Middle frontal gyrus (tissue), 1 donor: Measurements from ENCODE around the gene DUOXA2.
"Not testable (repeated sequence)": the region's sequence is repeated elsewhere in the genome, so short reads cannot be mapped to it uniquely, and the experiment has no call there.

Source experiments
- DNase-seq: peaks from one replicate; pipeline ENCODE4 v3.0.0-alpha.2; 2015; ENCODE audit warnings: low spot score; ENCODE audit errors: extremely low spot score

DUOXA2 gene

DNA sequence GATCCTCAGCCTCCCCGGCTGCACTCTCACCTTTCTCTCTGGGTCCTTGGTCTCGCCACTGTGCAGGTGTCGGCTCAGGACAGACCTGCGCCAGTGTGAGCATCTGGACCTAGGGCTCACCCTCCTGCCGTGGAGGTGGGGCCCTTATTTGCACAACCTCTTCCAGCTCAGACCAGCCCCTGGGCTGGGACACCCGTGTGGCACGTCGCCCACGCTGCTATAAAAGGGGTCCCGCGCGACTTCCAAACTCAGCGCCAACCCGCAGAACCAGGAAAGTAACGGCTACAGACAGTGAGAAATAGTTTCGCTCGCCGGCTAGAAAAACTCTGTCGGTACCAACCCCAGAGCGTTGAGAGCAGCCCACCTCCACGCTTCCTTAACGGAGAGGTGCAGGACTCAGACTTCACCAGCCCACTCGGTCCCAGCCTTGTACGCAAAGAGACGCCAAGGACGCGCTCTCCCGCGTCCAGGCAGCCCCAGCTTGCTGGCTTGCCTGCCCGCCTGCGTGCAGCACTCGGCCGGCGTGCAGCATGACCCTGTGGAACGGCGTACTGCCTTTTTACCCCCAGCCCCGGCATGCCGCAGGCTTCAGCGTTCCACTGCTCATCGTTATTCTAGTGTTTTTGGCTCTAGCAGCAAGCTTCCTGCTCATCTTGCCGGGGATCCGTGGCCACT lies at the start of gene DUOXA2, which contains the start of gene DUOX2:
DUOXA2 (plus strand) TSS at position 251 of the 675 bp plus-strand sequence; CDS start at position 531, 280 bp downstream.
DUOX2 (minus strand) TSS at position 97 of the 675 bp plus-strand sequence. CDS start 761 bp downstream, outside the sequence.
- no peak for DNase-seq

DNA sequence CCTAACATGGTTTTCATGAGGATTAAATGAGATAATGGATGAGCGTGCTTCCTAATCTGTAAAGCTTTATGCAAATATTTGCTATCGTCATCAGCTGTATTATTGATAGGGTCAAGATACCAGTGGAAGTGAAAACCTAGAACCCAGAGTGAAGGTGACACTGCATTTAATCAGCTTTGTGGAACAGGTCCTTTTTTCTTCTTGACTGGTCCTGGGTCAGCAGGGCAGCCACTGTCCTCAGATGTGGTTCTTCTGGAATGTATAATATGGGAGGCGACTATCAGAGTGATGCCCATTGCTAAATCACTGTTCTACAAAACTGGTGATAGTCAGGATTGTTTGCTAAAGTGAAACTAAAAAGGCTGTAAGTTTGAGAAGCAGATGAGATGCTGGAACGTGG lies 49.7 kb upstream of the DUOXA2 start:
- no peak for DNase-seq

DNA sequence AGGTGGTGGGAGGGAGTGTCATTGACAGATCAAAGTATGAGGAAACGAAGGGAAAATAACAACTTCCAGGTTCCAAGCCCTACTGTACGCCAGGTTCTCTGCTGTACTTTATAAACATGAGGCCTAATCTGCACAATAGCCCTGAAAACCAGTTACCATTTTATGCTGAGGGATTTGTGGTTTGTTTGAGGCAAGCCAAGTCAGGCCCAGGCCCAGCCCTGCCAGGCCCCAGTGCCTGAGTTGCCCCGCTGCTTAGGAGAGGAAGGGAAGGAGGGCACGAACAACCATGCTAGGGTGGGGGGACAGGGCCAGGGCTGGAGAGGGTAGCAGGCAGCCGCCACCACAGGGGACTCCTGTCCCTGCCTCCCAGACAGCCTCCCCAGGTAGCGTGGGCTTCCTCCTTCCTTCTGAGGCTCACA lies 44.2 kb upstream of the DUOXA2 start:
- not testable (repeated sequence) for DNase-seq

DNA sequence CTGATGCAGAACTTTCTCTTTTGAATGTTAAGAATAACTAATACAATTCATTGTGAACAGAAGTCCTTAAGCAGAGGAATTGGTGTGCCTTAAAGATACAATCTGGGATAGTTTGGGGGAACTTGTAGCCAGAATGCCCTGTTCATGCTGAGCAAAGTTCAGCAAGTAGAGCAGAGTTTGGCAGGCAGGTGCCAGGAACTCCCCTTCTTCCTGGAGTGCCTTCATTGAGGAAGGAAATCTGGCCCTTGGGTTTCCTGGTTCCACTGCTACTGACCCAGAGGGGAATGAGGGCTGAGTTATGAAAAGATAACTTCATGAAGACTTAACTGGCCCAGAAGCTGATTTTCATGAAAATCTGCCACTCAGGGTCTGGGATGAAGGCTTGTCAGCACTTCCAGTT lies 40.5 kb upstream of the DUOXA2 start:
- not testable (repeated sequence) for DNase-seq

DNA sequence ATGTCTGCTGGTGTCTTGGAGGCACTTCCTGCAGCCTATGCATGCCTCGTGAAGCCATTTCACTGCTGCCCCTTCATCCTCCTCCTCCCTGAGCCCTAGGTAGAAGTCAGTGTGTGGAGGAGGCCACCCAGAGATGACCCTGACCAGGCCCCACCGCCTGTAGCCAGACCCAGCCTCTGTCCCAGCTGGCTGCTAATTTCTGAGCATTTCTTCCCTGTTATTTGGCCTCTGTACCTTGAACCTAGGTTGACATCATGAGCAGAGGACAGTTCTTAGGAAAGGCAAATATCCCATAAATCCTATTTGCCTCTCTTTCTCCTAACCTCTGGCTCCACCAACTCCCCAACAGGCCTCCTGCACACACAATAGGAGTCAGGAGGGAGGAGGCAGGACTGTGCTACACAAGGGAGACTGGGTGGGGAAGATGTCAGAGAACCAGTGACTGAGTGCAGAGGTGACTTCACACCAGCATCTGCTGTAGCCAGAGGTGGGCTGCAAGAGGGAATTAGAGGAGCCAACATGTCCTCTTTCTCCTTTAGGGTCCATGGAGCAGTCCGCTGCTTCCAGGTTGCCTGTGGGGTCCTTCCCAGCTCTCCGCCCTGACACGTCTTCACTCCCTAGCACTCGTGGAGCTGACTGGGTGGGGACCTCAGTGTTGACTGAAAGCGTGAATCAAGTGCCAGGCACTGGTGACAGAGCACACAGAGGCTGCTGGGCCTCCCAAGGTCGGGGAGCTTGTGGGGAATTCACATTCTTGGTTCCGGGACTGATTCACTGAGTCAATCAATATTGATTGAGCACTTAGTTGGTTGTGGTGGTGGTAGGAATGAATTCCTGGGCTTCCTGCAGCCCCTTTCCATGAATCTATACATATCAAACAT lies 38.4 kb upstream of the DUOXA2 start:
- not testable (repeated sequence) for DNase-seq

DNA sequence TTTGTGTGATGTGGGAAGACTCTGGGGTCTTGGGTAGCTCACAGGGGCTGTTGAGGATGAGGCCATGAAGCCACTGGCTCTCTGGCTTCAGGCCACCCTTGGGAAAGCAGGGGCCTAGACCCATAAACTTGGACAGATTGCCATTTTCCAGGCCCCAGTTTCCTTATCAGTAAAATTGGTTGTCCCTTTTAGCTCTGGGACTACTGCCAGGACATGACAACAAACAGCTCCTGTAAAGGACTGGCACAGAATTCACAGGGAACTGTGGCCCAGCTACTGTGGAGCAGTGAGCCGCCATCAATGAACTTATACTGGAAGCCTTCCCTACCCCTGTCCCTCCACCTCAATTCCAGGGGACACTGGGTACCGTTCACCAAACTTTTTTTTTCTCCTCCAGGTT lies 36.7 kb upstream of the DUOXA2 start:
- DNase-seq, result not testable (repeated sequence)

DNA sequence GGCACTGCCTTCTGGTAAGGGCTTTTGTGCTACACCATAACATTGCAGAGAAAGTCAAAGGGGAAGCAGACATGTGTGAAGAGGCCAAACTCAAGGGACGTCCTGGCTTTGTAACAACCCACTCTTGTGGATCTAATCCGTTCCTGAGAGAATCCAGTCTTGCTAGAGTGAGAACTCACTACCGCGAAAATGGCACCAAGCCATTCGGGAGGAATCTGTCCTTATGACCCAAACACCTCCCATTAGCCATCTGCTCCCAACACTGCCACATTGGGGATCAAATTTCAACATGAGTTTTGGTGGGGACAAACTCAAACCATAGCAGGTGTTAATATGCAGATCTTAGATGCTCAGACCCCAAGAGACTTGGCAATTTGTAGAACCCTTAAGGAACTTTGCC lies 34.9 kb upstream of the DUOXA2 start:
- not testable (repeated sequence) for DNase-seq

DNA sequence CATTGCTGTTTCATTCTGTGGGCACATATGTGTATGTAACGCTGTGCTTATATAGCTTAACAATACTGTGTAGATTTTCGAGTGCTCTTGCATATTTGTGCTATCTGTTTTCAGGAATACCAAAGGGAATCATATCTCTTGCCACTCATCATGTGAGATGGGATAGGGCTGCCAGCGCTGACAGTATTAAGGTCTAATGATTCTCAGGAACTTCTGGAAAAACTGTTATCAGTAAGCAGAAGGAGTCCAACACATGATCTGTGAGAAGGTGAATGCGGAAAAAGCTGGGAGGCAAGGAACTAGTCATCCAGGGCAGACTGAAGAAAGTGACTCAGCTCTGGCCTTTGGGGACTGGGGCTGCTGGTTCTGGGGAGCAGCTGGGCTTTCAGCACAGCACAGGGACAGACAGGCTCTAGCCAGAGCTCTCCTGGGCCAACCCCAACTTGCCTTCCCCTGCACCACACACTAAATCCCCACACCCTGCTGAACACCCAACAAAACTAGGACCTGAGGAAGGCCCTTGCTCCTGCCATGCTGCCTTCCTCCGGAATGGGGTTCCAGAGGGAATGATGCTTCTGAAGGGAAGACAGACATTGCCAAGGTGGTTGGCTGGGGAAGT lies 34.4 kb upstream of the DUOXA2 start:
- DNase-seq, result not testable (repeated sequence)

DNA sequence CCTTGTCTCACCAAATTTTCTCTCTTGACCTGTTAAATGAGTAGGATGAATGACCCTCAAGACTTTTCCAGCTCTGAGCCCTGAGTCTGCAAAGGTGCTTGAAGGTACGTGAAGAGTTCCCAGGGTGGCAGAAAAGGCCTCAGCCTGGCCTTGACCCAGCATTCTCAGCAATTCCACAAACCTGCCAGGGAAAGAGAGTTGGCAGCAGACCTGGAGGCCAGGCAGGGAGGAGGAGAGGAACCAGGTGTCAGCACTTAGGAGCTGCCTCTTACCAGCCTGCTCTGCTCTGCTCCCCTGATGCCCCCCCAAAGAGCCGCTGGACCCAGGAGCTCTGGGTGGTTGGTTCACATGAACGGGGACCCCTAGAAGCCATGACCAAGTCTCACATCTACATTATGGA lies 33.5 kb upstream of the DUOXA2 start:
- DNase-seq, result not testable (repeated sequence)

DNA sequence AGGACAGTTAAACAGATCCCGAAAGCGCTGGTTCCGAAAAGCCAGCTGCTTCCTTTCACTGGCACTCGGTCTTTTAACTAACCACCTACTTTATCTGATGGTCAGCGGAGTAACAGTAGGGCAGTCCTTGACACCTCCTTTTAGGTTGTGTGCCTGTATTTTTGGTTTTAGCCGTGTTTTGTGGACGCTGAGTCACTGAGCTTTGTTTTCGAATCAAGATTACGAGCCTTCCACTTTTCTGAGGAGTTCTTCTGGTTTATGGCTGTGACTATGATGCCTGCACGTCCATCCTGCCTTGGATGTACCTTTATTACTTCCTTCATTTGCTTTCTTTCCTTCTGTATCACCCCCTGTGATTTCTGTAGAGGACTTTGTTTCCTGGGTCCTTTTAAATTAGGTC lies 31.7 kb upstream of the DUOXA2 start:
- DNase-seq, result not testable (repeated sequence)

DNA sequence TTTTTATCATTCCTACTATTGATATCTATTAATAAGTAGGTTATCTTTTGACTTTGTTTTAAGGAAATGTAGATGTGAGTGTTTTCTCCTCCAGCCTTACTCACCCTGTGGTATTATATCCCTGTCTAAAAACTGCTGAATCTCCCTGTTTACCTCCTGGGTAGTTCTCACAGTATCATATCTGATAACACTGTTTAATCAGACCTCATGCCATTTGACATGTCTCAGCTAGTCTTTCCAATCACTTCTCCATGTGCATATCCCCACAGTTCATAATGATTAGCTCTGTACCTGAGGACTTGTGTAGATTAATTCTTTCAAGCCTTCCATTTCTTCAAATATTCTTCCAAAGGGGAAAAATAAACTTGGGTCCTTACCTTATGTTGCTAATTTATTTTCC lies 30.9 kb upstream of the DUOXA2 start:
- no peak for DNase-seq

DNA sequence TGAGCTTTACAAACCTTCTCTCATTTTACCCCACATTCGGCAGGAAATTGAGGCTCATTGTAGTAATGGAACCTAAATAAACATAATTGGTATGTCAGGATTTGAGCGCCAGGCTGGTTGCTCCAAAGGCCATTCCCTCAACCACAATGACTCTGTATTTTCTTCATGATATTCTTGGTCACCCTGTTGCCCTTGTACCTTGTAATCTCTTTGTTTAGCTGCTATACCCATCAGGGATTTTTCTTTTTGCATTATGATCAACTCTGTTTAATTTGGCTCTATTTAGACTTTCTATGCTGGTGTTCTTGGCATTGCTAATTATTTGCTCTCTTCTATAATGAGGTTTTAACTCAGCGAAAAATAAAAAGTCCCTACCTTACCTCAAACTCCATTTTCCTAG lies 30.0 kb upstream of the DUOXA2 start:
- DNase-seq, result no peak

DNA sequence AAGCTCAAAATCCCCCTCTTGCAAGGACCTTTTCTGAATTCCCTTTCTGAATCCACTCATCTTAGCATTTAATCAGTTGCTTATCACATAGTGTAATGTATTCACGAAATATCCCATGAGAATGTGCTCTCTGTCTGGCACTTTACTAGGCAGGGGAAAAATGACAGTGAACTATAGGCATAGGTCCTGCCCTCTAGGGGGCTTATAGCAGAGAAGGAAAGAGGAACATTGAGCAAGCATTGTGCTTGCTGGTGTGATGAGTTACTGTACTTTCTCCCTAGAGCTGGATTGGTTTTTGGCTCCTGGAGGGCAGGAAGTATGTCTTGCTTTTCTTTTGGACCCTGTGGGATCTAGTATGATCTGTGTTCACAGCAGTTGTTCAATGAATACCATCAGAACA lies 26.6 kb upstream of the DUOXA2 start:
- no peak for DNase-seq

DNA sequence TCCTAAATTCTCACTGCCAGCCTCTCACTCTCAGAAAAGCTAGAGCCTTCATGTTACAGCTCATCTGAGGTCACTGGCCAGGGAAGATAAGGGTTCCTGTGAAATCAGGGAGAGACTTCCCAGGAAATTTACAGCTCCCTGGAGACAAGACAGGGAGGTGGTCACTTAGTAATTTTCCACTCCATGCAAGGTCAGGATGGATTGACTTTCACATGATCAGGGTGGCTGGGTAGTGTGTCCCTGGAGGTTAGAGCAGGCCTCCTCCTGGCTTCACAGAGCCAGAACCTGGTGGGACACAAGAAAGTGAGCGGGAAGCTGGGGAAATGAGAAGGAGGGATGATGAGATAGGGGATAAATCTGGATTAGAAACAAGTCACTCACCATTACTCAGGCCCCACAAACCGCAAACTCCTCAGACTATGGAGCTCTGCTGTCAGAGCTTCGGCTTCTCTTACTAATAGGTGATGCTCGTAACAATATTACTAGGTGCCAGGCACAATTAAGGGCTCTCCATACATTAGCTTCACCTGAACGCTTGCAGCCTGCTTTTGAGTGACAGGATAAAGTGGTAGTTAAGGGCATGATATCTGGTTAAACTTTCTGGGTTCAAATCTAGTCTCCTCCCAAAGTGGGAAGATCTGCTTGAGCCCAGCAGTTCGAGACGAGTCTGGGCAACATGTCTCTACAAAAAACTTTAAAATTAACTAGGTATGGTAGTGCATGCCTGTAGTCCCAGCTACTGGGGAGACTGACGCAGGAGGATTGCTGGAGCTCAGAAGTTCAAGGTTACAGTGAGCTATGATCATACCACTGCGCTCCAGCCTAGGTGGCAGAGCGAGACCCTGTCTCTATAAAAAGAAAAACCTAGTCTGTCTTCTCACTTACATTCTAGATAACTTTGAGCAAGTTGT lies 25.1 kb upstream of the DUOXA2 start:
- DNase-seq, result no peak

DNA sequence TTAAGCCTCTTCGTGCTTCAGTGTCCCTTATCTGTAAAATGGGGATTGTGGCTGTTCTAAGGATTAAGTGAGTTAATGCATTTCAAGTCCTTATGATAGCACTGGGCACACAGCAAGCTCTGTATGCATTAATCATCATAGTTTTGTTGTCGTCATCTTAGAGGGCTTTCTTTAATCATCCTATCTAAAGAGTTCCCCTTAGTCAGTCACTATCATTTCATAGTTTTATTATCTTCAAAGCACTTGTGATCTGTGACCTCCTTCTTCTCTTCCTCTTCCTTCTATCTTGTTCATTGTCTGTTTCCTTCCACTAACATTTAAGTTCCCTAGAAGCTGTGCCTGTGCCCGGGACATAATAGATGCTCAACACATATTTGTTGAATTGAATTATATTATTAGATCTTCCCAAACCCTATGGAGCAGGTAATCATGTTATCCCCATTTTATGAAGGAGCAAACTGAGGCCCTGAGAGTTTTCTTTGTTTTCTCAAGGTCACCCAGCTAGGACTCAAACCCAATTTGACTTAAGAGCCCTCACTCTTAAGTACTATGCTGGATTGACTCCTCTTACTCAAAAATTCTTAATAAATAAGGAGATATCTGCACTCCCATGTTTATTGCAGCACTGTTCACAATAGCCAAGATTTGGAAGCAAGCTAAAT lies 24.3 kb upstream of the DUOXA2 start:
- no peak for DNase-seq

DNA sequence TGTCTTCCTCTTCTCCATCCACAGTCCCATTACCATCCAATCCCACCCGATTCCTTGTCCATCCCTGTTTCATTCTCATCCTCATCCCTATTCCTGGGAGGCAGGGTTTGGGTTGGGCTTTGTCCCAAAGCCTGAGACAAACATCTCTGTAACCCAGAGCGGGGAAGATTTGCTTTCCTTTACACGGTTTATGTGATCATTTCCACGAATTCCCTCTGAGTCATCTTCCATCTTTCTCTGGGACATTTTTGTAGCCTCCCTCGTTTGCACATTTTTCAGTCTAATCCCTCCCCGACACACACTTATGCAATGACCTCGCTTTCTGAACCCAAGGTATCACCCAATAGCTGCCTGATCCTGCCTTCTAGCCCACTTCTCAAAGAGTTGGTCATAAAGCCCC lies 23.0 kb upstream of the DUOXA2 start:
- DNase-seq, result no peak

DNA sequence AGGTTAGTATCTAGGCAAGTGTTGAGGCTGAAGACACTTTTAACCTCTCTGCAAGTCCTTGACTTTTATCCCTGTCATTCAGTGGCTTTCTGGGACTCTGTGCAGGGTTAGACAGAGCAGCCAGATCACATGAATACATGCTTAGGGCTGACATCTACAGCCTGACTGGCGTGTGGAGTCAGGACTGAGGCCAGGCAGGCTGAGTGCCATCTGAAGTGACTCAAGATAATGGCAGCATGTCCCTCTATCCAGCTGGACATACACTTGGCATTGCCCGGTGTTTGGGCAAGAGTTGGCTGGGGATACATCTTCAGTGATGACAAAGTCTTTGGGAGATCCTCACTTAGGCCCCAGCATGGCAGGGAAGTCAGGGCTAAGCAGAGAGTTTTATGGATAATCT lies 22.6 kb upstream of the DUOXA2 start:
- no peak for DNase-seq

DNA sequence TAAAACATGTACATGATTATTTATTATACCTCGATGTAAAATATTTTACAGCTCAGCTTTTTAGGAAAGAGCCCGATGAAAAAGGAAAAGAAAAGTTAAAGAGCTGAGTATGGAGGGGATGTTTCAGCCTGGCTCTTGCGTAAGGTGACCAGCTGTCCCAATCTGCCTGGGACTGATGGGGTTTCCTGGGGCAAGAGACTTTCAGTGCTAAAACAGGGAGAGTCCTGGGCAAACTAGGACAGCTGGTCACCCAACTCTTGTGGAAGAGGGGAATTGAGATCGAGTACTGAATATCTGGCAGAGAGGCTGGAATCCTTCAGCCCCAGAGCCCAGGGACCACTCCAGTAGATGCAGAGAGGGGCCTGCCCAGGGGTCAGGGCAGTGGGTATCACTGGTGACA lies 21.1 kb upstream of the DUOXA2 start:
- no peak for DNase-seq

DNA sequence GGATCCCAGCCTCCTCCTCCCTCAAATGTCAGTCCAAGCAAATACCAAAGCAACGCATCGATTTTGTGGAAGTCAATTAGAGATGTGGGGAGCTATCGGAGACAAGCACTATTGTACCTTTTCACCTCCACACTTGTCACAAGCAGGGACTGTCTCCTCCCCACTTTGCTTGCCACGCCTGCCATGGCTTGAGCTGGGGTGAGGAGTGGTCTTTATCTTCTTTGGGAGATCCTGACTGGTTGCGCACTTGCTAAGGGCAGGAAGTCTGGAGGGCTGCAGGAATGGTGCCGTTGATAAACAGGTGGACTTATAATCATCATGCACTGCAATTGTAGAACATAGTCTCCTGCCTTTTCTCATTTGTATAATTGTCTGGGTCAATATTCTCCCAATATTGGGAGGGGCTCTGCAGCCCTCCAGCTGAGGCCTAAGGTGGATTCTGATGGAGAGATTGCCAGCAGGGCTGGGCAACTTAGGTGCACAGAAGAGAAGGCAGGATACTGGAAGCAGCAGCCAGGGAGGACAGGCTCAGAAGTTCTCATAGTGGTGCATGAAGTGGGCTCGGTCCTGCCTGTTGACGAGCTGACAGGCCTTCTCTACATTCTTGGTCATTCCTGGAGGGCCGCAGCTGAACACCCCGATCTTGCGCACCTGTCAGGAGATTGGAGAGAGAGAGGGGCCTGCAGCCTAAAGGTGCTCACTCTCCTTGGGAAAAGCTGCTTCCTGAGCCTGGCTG lies 20.3 kb upstream of the DUOXA2 start:
- DNase-seq, result no peak

DNA sequence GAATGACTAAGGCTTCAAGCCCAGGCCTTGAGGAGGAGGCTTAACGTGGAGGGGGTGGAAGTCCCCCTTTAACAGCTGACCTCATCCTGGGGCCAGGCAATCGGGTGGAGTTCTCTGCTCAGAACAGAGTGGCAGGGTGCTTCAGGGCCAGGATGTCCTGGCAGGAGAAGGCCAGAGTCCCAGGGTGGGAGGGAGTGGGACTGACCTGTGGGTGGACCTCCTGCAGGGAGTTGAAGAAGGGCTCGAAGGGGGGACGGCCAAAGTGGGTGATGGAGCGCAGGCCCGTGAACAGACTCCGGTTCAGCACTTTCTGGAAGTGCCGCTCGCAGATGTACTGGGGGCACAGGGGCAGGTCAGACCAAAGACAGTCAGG lies 19.8 kb upstream of the DUOXA2 start:
- no peak for DNase-seq
